ENCODE results near the gene THYN1.

Gene THYN1

GRCh38 chr11:134271978-134272377, 18.8 kb upstream of the THYN1 start:
- Histone ChIP-seq H2AFZ (ENCODE audit: low read depth, low read length, severe bottlenecking) (no peak overlapping the region), H3K9me2 (replicated peaks; ENCODE audit: insufficient read depth, low read length) (no peaks in the 10 kb centered on the region), H4K20me1 (ENCODE audit: low read depth, low read length) (no peaks in the 10 kb centered on the region), H3K27me3 (ENCODE audit: low read length) (no peaks in the 10 kb centered on the region), H3K4me3 (ENCODE audit: insufficient read depth, low read length, poor library complexity, severe bottlenecking) (no peak overlapping the region), H3K9me3 (ENCODE audit: insufficient read depth, low read length) (no peaks in the 10 kb centered on the region), H3F3A (ENCODE audit: insufficient read depth) (no peaks in the 10 kb centered on the region), H3K36me3 (ENCODE audit: low read length) (no peaks in the 10 kb centered on the region), H3K4me2 (ENCODE audit: low read depth, low read length, poor library complexity, severe bottlenecking) (no peak overlapping the region), H3K9ac (ENCODE audit: low read length) (no peak overlapping the region), H3K27ac (ENCODE audit: low read depth, low read length) (no peak overlapping the region), H3K79me2 (ENCODE audit: insufficient read depth, low read length) (no peaks in the 10 kb centered on the region)
- TF ChIP-seq EZH2phosphoT487 (conservative IDR thresholded peaks at IDR 0.05; ENCODE audit: low read length), result no peak
- TF ChIP-seq CTCF (IDR thresholded peaks at IDR 0.05; ENCODE audit: insufficient read depth, low read length, poor library complexity, severe bottlenecking), result no peak

- Histone ChIP-seq H2AFZ (ENCODE audit: low read depth, low read length, severe bottlenecking) (no peak overlapping the region), H3K27me3 (ENCODE audit: low read length) (no peaks in the 10 kb centered on the region), H3K9me2 (replicated peaks; ENCODE audit: insufficient read depth, low read length) (no peaks in the 10 kb centered on the region), H4K20me1 (ENCODE audit: low read depth, low read length) (no peaks in the 10 kb centered on the region), H3K4me3 (ENCODE audit: insufficient read depth, low read length, poor library complexity, severe bottlenecking) (no peak overlapping the region), H3K27ac (ENCODE audit: low read depth, low read length) (no peak overlapping the region), H3F3A (ENCODE audit: insufficient read depth) (no peaks in the 10 kb centered on the region), H3K36me3 (ENCODE audit: low read length) (no peaks in the 10 kb centered on the region), H3K9ac (ENCODE audit: low read length) (no peak overlapping the region), H3K9me3 (ENCODE audit: insufficient read depth, low read length) (no peaks in the 10 kb centered on the region), H3K4me2 (ENCODE audit: low read depth, low read length, poor library complexity, severe bottlenecking) (no peak overlapping the region), H3K79me2 (ENCODE audit: insufficient read depth, low read length) (no peaks in the 10 kb centered on the region)
- TF ChIP-seq EZH2phosphoT487 (conservative IDR thresholded peaks at IDR 0.05; ENCODE audit: low read length) (no peak), CTCF (IDR thresholded peaks at IDR 0.05; ENCODE audit: insufficient read depth, low read length, poor library complexity, severe bottlenecking) (no peak)
These were observed 17.1 kb upstream of the THYN1 start for GRCh38 chr11:134270250-134270714.

GRCh38 chr11:134267966-134268365, 14.8 kb upstream of the THYN1 start:
- Histone ChIP-seq H3K4me2 (ENCODE audit: low read depth, low read length, poor library complexity, severe bottlenecking) (no peak overlapping the region), H3F3A (ENCODE audit: insufficient read depth) (no peaks in the 10 kb centered on the region), H3K27ac (ENCODE audit: low read depth, low read length) (no peak overlapping the region), H3K4me3 (ENCODE audit: insufficient read depth, low read length, poor library complexity, severe bottlenecking) (no peak overlapping the region), H2AFZ (ENCODE audit: low read depth, low read length, severe bottlenecking) (no peak overlapping the region), H3K79me2 (ENCODE audit: insufficient read depth, low read length) (no peaks in the 10 kb centered on the region), H3K9me3 (ENCODE audit: insufficient read depth, low read length) (no peaks in the 10 kb centered on the region), H3K9me2 (replicated peaks; ENCODE audit: insufficient read depth, low read length) (no peaks in the 10 kb centered on the region), H3K9ac (ENCODE audit: low read length) (no peak overlapping the region), H4K20me1 (ENCODE audit: low read depth, low read length) (no peaks in the 10 kb centered on the region), H3K36me3 (ENCODE audit: low read length) (no peaks in the 10 kb centered on the region), H3K27me3 (ENCODE audit: low read length) (no peaks in the 10 kb centered on the region)
- TF ChIP-seq CTCF (IDR thresholded peaks at IDR 0.05; ENCODE audit: insufficient read depth, low read length, poor library complexity, severe bottlenecking) (no peak), EZH2phosphoT487 (conservative IDR thresholded peaks at IDR 0.05; ENCODE audit: low read length) (no peak)

All from SU-DHL-6 (cell line).